Activated CD8-positive, alpha-beta memory T cell treated with anti-CD3 and anti-CD28 coated beads for 24 hours (primary cell): ENCODE measurements around the gene FOXD3.

Source experiments
- DNase-seq: peaks from one replicate; pipeline ENCODE4 v3.0.0-alpha.2; 2020

FOXD3 gene

DNA sequence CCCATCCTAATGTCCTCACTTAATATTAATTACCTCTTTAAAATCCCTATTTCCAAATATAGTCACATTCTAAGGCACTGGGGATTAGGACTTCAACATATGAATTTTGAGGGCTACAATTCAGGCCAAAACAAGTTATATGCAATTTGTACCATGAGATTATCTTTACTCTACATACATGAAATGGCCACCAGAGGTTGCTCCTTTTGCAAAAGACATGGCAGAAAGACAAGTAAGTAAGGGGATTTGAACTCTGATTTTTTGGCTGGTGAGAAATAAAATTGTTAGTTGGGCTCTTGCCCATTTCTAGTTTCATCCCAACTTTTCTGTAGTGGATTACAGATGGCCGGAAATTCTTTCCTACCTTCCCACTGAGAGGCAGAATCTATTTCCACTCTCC, 40.2 kb downstream of the FOXD3 start:
- no peak for DNase-seq

- DNase-seq, result no peak
These were observed 40.6 kb downstream of the FOXD3 start for GRCh38 chr1:63363014-63363413.

DNA sequence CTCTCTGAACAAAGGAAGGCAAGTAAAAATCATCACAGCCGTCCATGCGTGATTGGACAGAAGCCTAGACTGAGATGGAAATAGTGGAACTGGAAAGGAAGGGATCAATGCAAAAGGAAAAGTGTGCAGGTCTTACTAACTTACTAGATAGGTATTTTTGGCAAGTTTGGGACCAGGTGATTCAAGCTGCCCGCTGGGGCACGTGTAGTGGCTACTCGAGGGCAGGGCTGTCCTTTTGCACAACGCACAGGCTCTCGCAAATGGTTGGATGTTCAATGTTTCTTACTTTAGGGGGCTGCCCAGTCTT, 44.5 kb downstream of the FOXD3 start:
- DNase-seq, result no peak

- peak; percentile 99 for DNase-seq
These were observed 45.1 kb downstream of the FOXD3 start, which contains the start of gene ALG6 for GRCh38 chr1:63367215-63368103. ALG6 (plus strand) TSS chr1:63367627; CDS start chr1:63370978, 3,351 bp downstream.

- no peak for DNase-seq
These were observed 45.8 kb downstream of the FOXD3 start for GRCh38 chr1:63368131-63368530.
